Fibroblast of villous mesenchyme (primary cell): ENCODE results near the gene CHD2. TPM values are rescaled to one million over a fixed set of nuclear protein-coding genes. Genes with fewer than 3 reads are reported as not detected.
"Not testable (repeated sequence)": the region's sequence is repeated elsewhere in the genome, so short reads cannot be mapped to it uniquely, and the experiment has no call there.

Experiments used
- DNase-seq: peaks from one replicate; pipeline ENCODE4 v3.0.0-alpha.2; 2010; ENCODE audit warnings: low read depth
- H3K4me3 ChIP-seq: 2 replicates; pipeline ENCODE4 v1.5.1; 2011; ENCODE audit warnings: low read depth, mild to moderate bottlenecking, low read length
- CTCF ChIP-seq: IDR thresholded peaks from 2 replicates; pipeline ENCODE4 v1.5.1; 2012; ENCODE audit warnings: low read depth, mild to moderate bottlenecking, low read length; ENCODE audit not compliant: insufficient read depth
- total RNA-seq: library from RNA; depleted of rRNA; stranded (reverse); fragments of >200 nt; gene quantifications from 2 replicates; pipeline ENCODE4 v1.2.3, GENCODE V29; 2012

CHD2 gene
- total RNA-seq, 1 donor: 102 TPM

GRCh38 chr15:93037820-93038705 lies 137.9 kb downstream of the CHD2 start:
- no peak for TF ChIP-seq CTCF
- no peak for DNase-seq
- H3K4me3 ChIP-seq: no peak overlapping the region

- not testable (repeated sequence) for DNase-seq, H3K4me3 ChIP-seq
These were observed 139.6 kb downstream of the CHD2 start for GRCh38 chr15:93039562-93040287.

- no peak for TF ChIP-seq CTCF
- DNase-seq: no peak
- no peak overlapping the region for H3K4me3 ChIP-seq
These were observed 140.4 kb downstream of the CHD2 start for GRCh38 chr15:93040288-93041158.

- TF ChIP-seq CTCF: no peak
- DNase-seq: no peak
- no peak overlapping the region for H3K4me3 ChIP-seq
These were observed 141.0 kb downstream of the CHD2 start for GRCh38 chr15:93041159-93041547.

GRCh38 chr15:93042211-93042610 lies 142.1 kb downstream of the CHD2 start:
- DNase-seq: no peak
- H3K4me3 ChIP-seq: no peak overlapping the region
- TF ChIP-seq CTCF: no peak

GRCh38 chr15:93042691-93043378 lies 142.7 kb downstream of the CHD2 start:
- H3K4me3 ChIP-seq: no peak overlapping the region
- TF ChIP-seq CTCF: no peak
- DNase-seq: no peak
